A549 (cell line): ENCODE data around the gene DLX5. TPM values are rescaled to one million over a fixed set of nuclear protein-coding genes. Genes with fewer than 3 reads are reported as not detected.
A peak's percentile ranks its signal among the peaks of the same experiment; 100 is the strongest.

Experiments
- ATAC-seq, 2 experiments: fragments of 200-7000 bp in 1 of 2; fragments of >200 bp in 1 of 2; cut with Nextera tagmentation in 1 of 2; cut with Tn5 transposase in 1 of 2; 3 replicates each; pipeline versions ENCODE4 v1.8.0 to v1.9.1; 2018 to 2020; ENCODE audit warnings: mild to moderate bottlenecking in 1 of 2, moderate library complexity in 1 of 2
- CTCF ChIA-PET: fragments of 300-600 bp; sonication (Branson Sonifier 250); formaldehyde crosslinking; extraction: SDS; loops from one replicate; lab custom pipeline; 2021; ENCODE audit warnings: antibody characterized with exemption, inconsistent platforms; lab: Yijun Ruan, JAX
- POLR2A ChIA-PET: fragments of 350-600 bp; formaldehyde crosslinking; extraction: SDS; loops from one replicate; lab custom pipeline; 2021; ENCODE audit warnings: antibody characterized with exemption, inconsistent platforms; lab: Yijun Ruan, JAX
- DNase-seq, 2 experiments: peaks; one replicate each; pipeline versions ENCODE4 v3.0.0 to v3.0.0-alpha.2; 2011 to 2016; ENCODE audit warnings: low read depth in 1 of 2, low spot score in 1 of 2
- FAIRE-seq: peaks from 2 replicates; lab custom pipeline; 2011; peaks lifted over from hg19 to GRCh38; lab: Jason Lieb, UNC
- H3K27ac ChIP-seq, 2 experiments: fragments of >200 bp; sonication (Bioruptor Twin); formaldehyde crosslinking; 3 replicates each; pipeline ENCODE4 v1.5.1; 2016 to 2017
- H3K4me1 ChIP-seq: fragments of >200 bp; sonication (Bioruptor Twin); formaldehyde crosslinking; 3 replicates; pipeline ENCODE4 v1.6.1; 2016
- H3K4me2 ChIP-seq: fragments of >200 bp; sonication (Bioruptor Twin); formaldehyde crosslinking; 3 replicates; pipeline ENCODE4 v1.6.1; 2016
- H3K4me3 ChIP-seq: fragments of >200 bp; sonication (Bioruptor Twin); formaldehyde crosslinking; 3 replicates; pipeline ENCODE4 v1.5.1; 2016
- H3K9me3 ChIP-seq: fragments of >200 bp; sonication (Bioruptor Twin); formaldehyde crosslinking; 3 replicates; pipeline ENCODE4 v1.6.1; 2016
- ATOH8 ChIP-seq: fragments of 250-450 bp; sonication (Bioruptor Pico); IDR thresholded peaks from 2 replicates; pipeline ENCODE4 v1.5.0; 2020; ENCODE audit warnings: low read depth, mild to moderate bottlenecking, moderate library complexity
- CBX8 ChIP-seq: fragments of 200-600 bp; sonication (generic); IDR thresholded peaks from 2 replicates; pipeline ENCODE4 v1.6.1; 2016
- FOXS1 ChIP-seq: fragments of 250-450 bp; sonication (Bioruptor Pico); IDR thresholded peaks from 2 replicates; pipeline ENCODE4 v1.5.0; 2020; ENCODE audit warnings: mild to moderate bottlenecking, moderate library complexity
- GATA3 ChIP-seq: IDR thresholded peaks from 2 replicates; pipeline ENCODE4 v1.6.1; 2012; ENCODE audit warnings: borderline replicate concordance
- KDM1A ChIP-seq: fragments of 200-600 bp; sonication (generic); IDR thresholded peaks from 2 replicates; pipeline ENCODE4 v1.6.1; 2016; ENCODE audit warnings: low read depth, mild to moderate bottlenecking
- PBX3 ChIP-seq: IDR thresholded peaks from 2 replicates; pipeline ENCODE4 v1.6.1; 2012
- RNF2 ChIP-seq: fragments of 200-600 bp; sonication (generic); IDR thresholded peaks from 2 replicates; pipeline ENCODE4 v1.6.1; 2016; ENCODE audit warnings: low read depth, mild to moderate bottlenecking, antibody characterized with exemption, moderate library complexity, borderline replicate concordance
- ZNF302 ChIP-seq: fragments of 250-450 bp; sonication (Bioruptor Pico); IDR thresholded peaks from 2 replicates; pipeline ENCODE4 v1.9.0; 2021; ENCODE audit warnings: inconsistent platforms, mild to moderate bottlenecking, moderate library complexity
- WGBS: methylation state at CpG from one replicate; pipeline ENCODE4 v1.1.6; 2017; ENCODE audit errors: missing lambda C conversion rate; 5-methylcytosine and 5-hydroxymethylcytosine counted together
- polyA plus RNA-seq, 4 experiments: library from polyadenylated mRNA; depleted of rRNA in 3 of 4; stranded (reverse); fragments of >200 nt; fragmentation: RNase III in 1 of 4; extraction: RNeasy Plus Mini Kit Qiagen cat#74134 plus additional on column Dnase treatment in 1 of 4; gene quantifications; 2 replicates in 3 of 4; 3 replicates in 1 of 4; pipeline ENCODE4 v1.2.3, GENCODE V29; 2011 to 2017

DLX5 gene
- polyA plus RNA-seq, 2 of the 4 experiments (the other 2 are of a cell fraction), result not detected

- TF ChIP-seq KDM1A (no peak), ATOH8 (CRISPR knock-in tag) (no peak), PBX3 (no peak), ZNF302 (CRISPR knock-in tag) (no peak)
- TF ChIP-seq, all 56 proteins: peak for 0
Measured at GRCh38 chr7:97014145-97014750, 10.4 kb downstream of the DLX5 start (continued).

- ATAC-seq (no peak), DNase-seq (no peak), FAIRE-seq (no peak)
- Histone ChIP-seq H3K9me3 (0 out of 3 replicates have a peak, but pooled peaks cover 3% of the 10 kb centered on the region), H3K4me1 (peaks cover 9% of the 10 kb centered on the region; the same call in 2 of the 3 replicates), H3K4me3 (no peak overlapping the region), H3K27ac (no peak overlapping the region), H3K4me2 (no peak overlapping the region)
- no peak for TF ChIP-seq ZNF302 (CRISPR knock-in tag)
- TF ChIP-seq CBX8, result peak; percentile 8; the same call in 1 of the 2 replicates
- ChIA-PET CTCF (interaction anchor here (0.6 kb wide), 2 partner anchors 165 to 1425 kb away, joined by 4 to 6 read pairs; no protein-coding TSS in a partner anchor), POLR2A (no interaction called here)
- WGBS, result 61% methylated on average over 1 of the region's 1 CpG
Measured at GRCh38 chr7:97013845-97014134, 10.8 kb downstream of the DLX5 start.

- no peak for ATAC-seq
- no peak for FAIRE-seq
- POLR2A ChIA-PET, result no interaction called here
- Histone ChIP-seq H3K4me1 (peaks cover 9% of the 10 kb centered on the region; the same call in 2 of the 3 replicates), H3K4me3 (no peak overlapping the region), H3K4me2 (no peak overlapping the region), H3K9me3 (0 out of 3 replicates have a peak, but pooled peaks cover 3% of the 10 kb centered on the region), H3K27ac (no peak overlapping the region)
- TF ChIP-seq CBX8 (peak; percentile 23; the same call in 1 of the 2 replicates), GATA3 (no peak)
- DNase-seq, result no peak
- CTCF ChIA-PET, result interaction anchor here (0.6 kb wide), 1 partner anchor 166 kb away, joined by 4 read pairs; no protein-coding TSS in a partner anchor
- WGBS, result 27% methylated on average over 18 of the region's 20 CpGs
Measured at GRCh38 chr7:97013134-97013844, 11.3 kb downstream of the DLX5 start.

- peaks cover 9% of the 10 kb centered on the region; the same call in 2 of the 3 replicates for H3K4me1 ChIP-seq
- ChIA-PET POLR2A (no interaction called here), CTCF (interaction anchor here (0.6 to 1.1 kb wide), 3 partner anchors 18 to 1344 kb away, joined by 3 to 4 read pairs (median 3); no protein-coding TSS in a partner anchor)
- DNase-seq (no peak), FAIRE-seq (no peak), ATAC-seq (no peak)
- 13% methylated on average over 21 of the region's 21 CpGs for WGBS
- H3K4me3 ChIP-seq, result no peak overlapping the region
- H3K27ac ChIP-seq, result no peak overlapping the region
- TF ChIP-seq CBX8, result 0 out of 2 replicates have a peak, but pooled peaks have one; percentile 23
- TF ChIP-seq KDM1A, result no peak
- no peak overlapping the region for H3K4me2 ChIP-seq
- H3K9me3 ChIP-seq, result 0 out of 3 replicates have a peak, but pooled peaks cover 3% of the 10 kb centered on the region
Measured at GRCh38 chr7:97012365-97013133, 12.1 kb downstream of the DLX5 start.

GRCh38 chr7:97011536-97012364 is 12.9 kb downstream of the DLX5 start:
- H3K9me3 ChIP-seq, result 0 out of 3 replicates have a peak, but pooled peaks cover 3% of the 10 kb centered on the region
- ATAC-seq (no peak), DNase-seq (no peak), FAIRE-seq (no peak)
- TF ChIP-seq RNF2 (peak; percentile 70; the same call in 1 of the 2 replicates), FOXS1 (CRISPR knock-in tag) (no peak)
- H3K4me3 ChIP-seq, result no peak overlapping the region
- ChIA-PET POLR2A (no interaction called here), CTCF (interaction anchor here (0.6 to 1.1 kb wide), 3 partner anchors 17 to 1343 kb away, joined by 3 to 4 read pairs (median 3); no protein-coding TSS in a partner anchor)
- no peak overlapping the region for H3K4me2 ChIP-seq
- no peak overlapping the region for H3K27ac ChIP-seq
- peaks cover 7% of the 10 kb centered on the region; the same call in 2 of the 3 replicates for H3K4me1 ChIP-seq
- WGBS, result 22% methylated on average over 15 of the region's 15 CpGs
